Left renal cortex interstitium (tissue), 4 donors: ENCODE measurements around the gene MRPS22. TPM values are rescaled to one million over a fixed set of nuclear protein-coding genes. Genes with fewer than 3 reads are reported as not detected.
"Not testable (repeated sequence)": the region's sequence is repeated elsewhere in the genome, so short reads cannot be mapped to it uniquely, and the experiment has no call there.

Source experiments
- DNase-seq, 4 donors: peaks; one replicate each; pipeline ENCODE4 v3.0.0-alpha.2; 2013; ENCODE audit warnings: low read depth in 4 of 4, low spot score in 2 of 4, missing footprints in 1 of 4
- polyA plus RNA-seq, 4 donors: library from polyadenylated mRNA; unstranded; fragments of 120-200 nt; gene quantifications; one replicate each; pipeline ENCODE4 v1.2.1, GENCODE V29; 2013; ENCODE audit not compliant: insufficient read length in 4 of 4

Gene MRPS22
- polyA plus RNA-seq, 4 donors, result 54.5 to 62.9 (median 60.7) TPM

- no peak for DNase-seq
These were observed 11.7 kb upstream of the MRPS22 start for GRCh38 chr3:139332092-139332491.

GRCh38 chr3:139334675-139335074 is 9.1 kb upstream of the MRPS22 start:
- not testable (repeated sequence) for DNase-seq

- DNase-seq, result no peak
These were observed 5.4 kb upstream of the MRPS22 start for GRCh38 chr3:139338405-139338804.

GRCh38 chr3:139339219-139339906 is 4.5 kb upstream of the MRPS22 start:
- DNase-seq, result no peak

- no peak for DNase-seq
These were observed 3.0 kb upstream of the MRPS22 start for GRCh38 chr3:139340784-139341183.

GRCh38 chr3:139342054-139342453 is 1.8 kb upstream of the MRPS22 start:
- no peak for DNase-seq

- no peak for DNase-seq
These were observed 3.0 kb downstream of the MRPS22 start for GRCh38 chr3:139346771-139347170.

GRCh38 chr3:139353920-139354556 is 10.2 kb downstream of the MRPS22 start:
- peak in 1 of 4 donors; percentile 20 for DNase-seq

GRCh38 chr3:139354661-139355060 is 10.8 kb downstream of the MRPS22 start:
- no peak for DNase-seq

- DNase-seq, result no peak
These were observed 11.7 kb downstream of the MRPS22 start for GRCh38 chr3:139355476-139355875.

GRCh38 chr3:139355891-139356290 is 12.1 kb downstream of the MRPS22 start:
- no peak for DNase-seq

GRCh38 chr3:139357899-139358298 is 14.1 kb downstream of the MRPS22 start:
- DNase-seq, result no peak

- DNase-seq, result no peak
These were observed 15.2 kb downstream of the MRPS22 start for GRCh38 chr3:139358841-139359562.

GRCh38 chr3:139361276-139361675 is 17.5 kb downstream of the MRPS22 start:
- DNase-seq, result no peak

GRCh38 chr3:139364549-139364948 is 20.7 kb downstream of the MRPS22 start:
- DNase-seq, result no peak

GRCh38 chr3:139374099-139374498 is 30.3 kb downstream of the MRPS22 start:
- no peak for DNase-seq

GRCh38 chr3:139377378-139377777 is 33.6 kb downstream of the MRPS22 start:
- DNase-seq, result no peak

GRCh38 chr3:139378587-139379241 is 34.9 kb downstream of the MRPS22 start:
- no peak for DNase-seq

GRCh38 chr3:139380575-139380974 is 36.8 kb downstream of the MRPS22 start:
- no peak for DNase-seq

GRCh38 chr3:139382291-139382690 is 38.5 kb downstream of the MRPS22 start:
- DNase-seq, result not testable (repeated sequence)

GRCh38 chr3:139388077-139388476 is 44.3 kb downstream of the MRPS22 start:
- no peak for DNase-seq
